ENCODE data around the gene CD44.

CD44 gene

GRCh38 chr11:35227576-35228327 is 88.8 kb downstream of the CD44 start:
- no peak for TF ChIP-seq REST (IDR thresholded peaks at IDR 0.05; ENCODE audit: low read depth)
- TF ChIP-seq EGR1 (IDR thresholded peaks at IDR 0.05) = no peak
- no peak for TF ChIP-seq TAF1 (IDR thresholded peaks at IDR 0.05; ENCODE audit: low read depth)
- no peak for TF ChIP-seq NFIC (IDR thresholded peaks at IDR 0.05)
- no peak for TF ChIP-seq YY1 (IDR thresholded peaks at IDR 0.05; ENCODE audit: low read depth)
- TF ChIP-seq MAX (IDR thresholded peaks at IDR 0.05) = no peak
- TF ChIP-seq FOXM1 (IDR thresholded peaks at IDR 0.05; ENCODE audit: borderline replicate concordance, low read depth) = no peak
- TF ChIP-seq EP300 (IDR thresholded peaks at IDR 0.05; ENCODE audit: borderline replicate concordance) = no peak
- no peak for TF ChIP-seq TEAD4 (IDR thresholded peaks at IDR 0.05)
- TF ChIP-seq TCF12 (IDR thresholded peaks at IDR 0.05; ENCODE audit: low read depth) = no peak
- no peak for TF ChIP-seq CREB1 (IDR thresholded peaks at IDR 0.05; ENCODE audit: low read depth)
- no peak for TF ChIP-seq USF1 (IDR thresholded peaks at IDR 0.05)
- TF ChIP-seq ZBTB7A (IDR thresholded peaks at IDR 0.05; ENCODE audit: low read depth) = no peak
- no peak for TF ChIP-seq RAD21 (IDR thresholded peaks at IDR 0.05; ENCODE audit: low read depth)
- TF ChIP-seq CEBPB (IDR thresholded peaks at IDR 0.05) = no peak

GRCh38 chr11:35228328-35228725 is 89.4 kb downstream of the CD44 start:
- no peak for TF ChIP-seq TEAD4 (IDR thresholded peaks at IDR 0.05)
- TF ChIP-seq CEBPB (IDR thresholded peaks at IDR 0.05) = no peak
- no peak for TF ChIP-seq EGR1 (IDR thresholded peaks at IDR 0.05)
- no peak for TF ChIP-seq FOXM1 (IDR thresholded peaks at IDR 0.05; ENCODE audit: borderline replicate concordance, low read depth)
- TF ChIP-seq MAX (IDR thresholded peaks at IDR 0.05) = no peak
- no peak for TF ChIP-seq NFIC (IDR thresholded peaks at IDR 0.05)
- TF ChIP-seq TCF12 (IDR thresholded peaks at IDR 0.05; ENCODE audit: low read depth) = no peak
- no peak for TF ChIP-seq REST (IDR thresholded peaks at IDR 0.05; ENCODE audit: low read depth)
- TF ChIP-seq EP300 (IDR thresholded peaks at IDR 0.05; ENCODE audit: borderline replicate concordance) = no peak
- no peak for TF ChIP-seq USF1 (IDR thresholded peaks at IDR 0.05)
- TF ChIP-seq TAF1 (IDR thresholded peaks at IDR 0.05; ENCODE audit: low read depth) = no peak
- no peak for TF ChIP-seq ZBTB7A (IDR thresholded peaks at IDR 0.05; ENCODE audit: low read depth)
- no peak for TF ChIP-seq YY1 (IDR thresholded peaks at IDR 0.05; ENCODE audit: low read depth)

- TF ChIP-seq REST (IDR thresholded peaks at IDR 0.05; ENCODE audit: low read depth) (no peak), ZBTB7A (IDR thresholded peaks at IDR 0.05; ENCODE audit: low read depth) (no peak), EP300 (IDR thresholded peaks at IDR 0.05; ENCODE audit: borderline replicate concordance) (no peak), TAF1 (IDR thresholded peaks at IDR 0.05; ENCODE audit: low read depth) (no peak), FOXM1 (IDR thresholded peaks at IDR 0.05; ENCODE audit: borderline replicate concordance, low read depth) (no peak), TEAD4 (IDR thresholded peaks at IDR 0.05) (no peak), CEBPB (IDR thresholded peaks at IDR 0.05) (no peak), RAD21 (IDR thresholded peaks at IDR 0.05; ENCODE audit: low read depth) (no peak), MAX (IDR thresholded peaks at IDR 0.05) (no peak), TCF12 (IDR thresholded peaks at IDR 0.05; ENCODE audit: low read depth) (no peak), EGR1 (IDR thresholded peaks at IDR 0.05) (no peak)
Observed at GRCh38 chr11:35230388-35230787, 91.4 kb downstream of the CD44 start.

Measured in Ishikawa (cell line).